ENCODE data around the gene CIB1. TPM values are rescaled to one million over a fixed set of nuclear protein-coding genes. Genes with fewer than 3 reads are reported as not detected.

Gene CIB1
- total RNA-seq, 1 donor: 19.0 TPM

- TF ChIP-seq CTCF (IDR thresholded peaks at IDR 0.05; ENCODE audit: insufficient read depth, low read depth, low read length): no peak
- H3K4me3 ChIP-seq (ENCODE audit: low read depth, low read length): no peak overlapping the region
- no peak for DNase-seq (ENCODE audit: low read depth)
These were observed 24.0 kb upstream of the CIB1 start for GRCh38 chr15:90257776-90258175.

GRCh38 chr15:90249203-90249863 lies 15.6 kb upstream of the CIB1 start, which contains the start of gene TTLL13:
Gene TTLL13 (plus strand): TSS chr15:90249556. CDS start chr15:90250631, 1,075 bp downstream.
- peak; percentile 86 for DNase-seq (ENCODE audit: low read depth)
- no peak for TF ChIP-seq CTCF (IDR thresholded peaks at IDR 0.05; ENCODE audit: insufficient read depth, low read depth, low read length)
- H3K4me3 ChIP-seq (ENCODE audit: low read depth, low read length): peak within 1 kb of the TSS; percentile 77

- H3K4me3 ChIP-seq (ENCODE audit: low read depth, low read length): peak overlapping the region; percentile 77
- no peak for TF ChIP-seq CTCF (IDR thresholded peaks at IDR 0.05; ENCODE audit: insufficient read depth, low read depth, low read length)
- DNase-seq (ENCODE audit: low read depth): no peak
These were observed 15.1 kb upstream of the CIB1 start for GRCh38 chr15:90248789-90249202.

GRCh38 chr15:90243943-90244639 lies 10.3 kb upstream of the CIB1 start:
- H3K4me3 ChIP-seq (ENCODE audit: low read depth, low read length): no peak overlapping the region
- no peak for TF ChIP-seq CTCF (IDR thresholded peaks at IDR 0.05; ENCODE audit: insufficient read depth, low read depth, low read length)
- no peak for DNase-seq (ENCODE audit: low read depth)

GRCh38 chr15:90241343-90242192 lies 7.8 kb upstream of the CIB1 start:
- DNase-seq (ENCODE audit: low read depth): no peak
- TF ChIP-seq CTCF (IDR thresholded peaks at IDR 0.05; ENCODE audit: insufficient read depth, low read depth, low read length): no peak
- H3K4me3 ChIP-seq (ENCODE audit: low read depth, low read length): no peak overlapping the region

- no peak for DNase-seq (ENCODE audit: low read depth)
- H3K4me3 ChIP-seq (ENCODE audit: low read depth, low read length): no peak overlapping the region
- TF ChIP-seq CTCF (IDR thresholded peaks at IDR 0.05; ENCODE audit: insufficient read depth, low read depth, low read length): no peak
These were observed 7.1 kb upstream of the CIB1 start for GRCh38 chr15:90240856-90241255.
